Inferior parietal cortex (tissue), 1 donor: ENCODE results near the gene PAFAH1B1.

Experiments used
- DNase-seq: peaks from one replicate; pipeline ENCODE4 v3.0.0-alpha.2; 2016; ENCODE audit errors: extremely low spot score

PAFAH1B1 gene

DNA sequence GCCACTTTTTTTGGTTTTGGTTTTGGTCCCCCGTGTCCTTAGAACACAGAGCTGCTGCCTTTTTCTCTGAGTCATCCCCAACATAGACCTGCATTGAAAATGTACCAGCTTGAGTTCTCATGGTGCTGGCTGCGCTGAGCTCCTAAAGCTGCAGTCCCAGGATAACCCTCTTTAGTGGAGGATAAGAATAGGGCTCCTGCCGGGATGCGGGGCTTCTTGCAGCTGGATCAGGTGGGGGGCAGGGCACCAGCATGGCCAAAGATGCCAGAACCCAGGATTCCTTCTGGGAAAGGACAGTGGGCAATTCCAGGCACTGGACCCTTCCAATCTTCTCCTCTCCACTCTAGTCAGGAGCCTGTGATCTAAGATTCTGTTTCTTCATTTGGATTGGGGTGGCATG lies 126.4 kb downstream of the PAFAH1B1 start:
- DNase-seq = no peak

DNA sequence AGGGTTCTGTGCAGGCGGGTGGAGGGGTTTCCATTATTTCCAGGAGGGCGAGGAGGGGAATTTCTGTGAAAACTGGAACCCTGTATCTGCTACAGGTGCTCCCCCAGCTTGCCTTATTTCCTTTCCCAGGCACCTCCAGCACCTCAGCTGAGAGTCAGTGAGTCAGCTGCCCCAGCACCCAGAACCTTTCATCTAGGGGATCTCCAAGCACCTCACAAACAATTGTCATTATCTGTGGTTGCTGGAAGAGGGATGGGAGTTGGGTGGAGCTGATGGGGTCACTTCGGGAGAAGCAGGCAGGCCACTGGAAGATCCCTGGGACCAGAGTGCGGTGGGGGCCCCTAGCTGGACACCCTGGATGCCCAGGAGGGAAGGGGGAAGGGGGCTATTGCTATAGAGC lies 128.1 kb downstream of the PAFAH1B1 start:
- DNase-seq = no peak

DNA sequence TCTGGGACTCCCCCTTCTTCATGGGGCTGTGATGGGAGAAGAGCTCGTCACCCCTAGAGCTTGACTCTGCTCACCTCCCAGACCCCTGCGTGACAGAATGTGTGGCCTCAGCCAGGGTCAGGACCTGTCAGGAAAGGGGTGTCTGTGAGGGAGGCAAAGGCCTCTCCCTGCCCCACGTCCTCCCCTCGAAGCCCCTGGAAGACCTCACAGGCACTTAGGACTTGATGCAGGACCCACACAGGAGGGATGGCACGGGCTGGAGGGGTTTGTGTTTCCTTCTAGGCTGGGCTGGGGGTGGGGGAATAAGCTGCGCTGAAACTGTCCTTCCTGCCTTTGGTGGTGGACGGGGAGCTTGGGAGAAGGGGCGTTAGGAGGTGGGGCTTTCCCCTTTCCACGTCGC lies 129.2 kb downstream of the PAFAH1B1 start:
- no peak for DNase-seq

DNA sequence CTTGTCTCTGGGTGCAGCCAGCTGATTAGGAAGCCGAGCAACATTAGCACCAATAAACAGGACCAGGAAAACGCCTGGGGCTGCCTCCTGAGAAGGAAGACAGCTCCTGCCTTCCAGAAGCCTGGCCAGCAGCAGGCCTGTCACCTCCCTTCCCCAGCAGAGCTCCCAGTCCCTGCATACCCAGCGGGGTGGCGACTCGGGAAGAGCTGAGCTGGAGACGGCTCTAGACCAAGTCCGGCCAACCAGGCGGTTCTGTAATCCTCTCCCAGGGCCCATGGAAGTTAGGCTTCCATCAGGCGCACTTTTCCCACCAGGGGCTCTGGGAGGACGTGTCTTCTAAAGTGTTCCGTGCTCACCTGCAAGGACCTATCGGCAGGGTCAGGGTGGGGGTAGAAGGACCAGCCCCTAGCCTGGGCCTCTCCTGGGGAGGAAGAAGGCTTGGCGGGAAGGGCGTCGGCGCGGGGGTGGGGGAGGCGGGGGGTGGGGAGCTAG lies 130.1 kb downstream of the PAFAH1B1 start:
- no peak for DNase-seq

DNA sequence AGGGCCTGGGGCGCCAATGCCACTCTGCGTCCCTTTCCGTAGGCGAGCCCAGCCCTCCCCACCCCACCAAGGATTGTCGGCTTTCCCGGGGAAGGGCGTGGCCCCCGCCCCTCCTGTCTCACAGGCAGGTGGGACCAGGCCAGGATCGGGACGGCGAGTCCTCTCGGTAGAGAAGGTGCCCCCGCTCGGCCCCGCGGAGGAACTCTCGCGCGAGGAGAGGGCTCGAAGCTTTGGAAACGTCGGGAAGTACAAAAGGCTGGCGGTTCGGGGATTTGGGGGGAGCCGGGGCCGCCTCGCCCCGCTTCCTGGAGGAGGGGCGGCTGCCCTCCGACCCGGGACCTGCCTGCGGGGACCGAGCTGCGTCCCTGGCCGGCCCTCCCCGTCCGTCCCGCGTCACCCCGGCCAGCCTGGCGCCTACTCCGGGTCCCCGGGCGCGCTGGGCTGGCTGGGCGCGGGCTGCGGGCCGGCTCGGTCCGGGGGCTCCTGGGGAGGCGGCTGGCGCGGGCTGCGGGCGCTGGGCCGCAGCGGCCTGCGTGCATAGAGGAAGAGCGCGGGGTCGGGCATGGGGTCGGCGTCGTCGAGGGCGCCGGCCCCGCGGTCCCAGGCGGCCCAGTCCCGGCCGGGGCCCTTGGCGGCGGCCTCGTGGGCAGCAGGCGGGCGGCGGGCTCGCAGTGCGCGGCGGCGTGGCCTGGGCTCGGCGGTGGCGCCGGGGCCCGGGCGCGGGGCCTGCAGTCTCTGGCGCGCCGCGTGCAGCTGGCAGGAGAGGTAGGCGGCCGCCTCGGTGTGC lies 130.7 kb downstream of the PAFAH1B1 start:
- no peak for DNase-seq

DNA sequence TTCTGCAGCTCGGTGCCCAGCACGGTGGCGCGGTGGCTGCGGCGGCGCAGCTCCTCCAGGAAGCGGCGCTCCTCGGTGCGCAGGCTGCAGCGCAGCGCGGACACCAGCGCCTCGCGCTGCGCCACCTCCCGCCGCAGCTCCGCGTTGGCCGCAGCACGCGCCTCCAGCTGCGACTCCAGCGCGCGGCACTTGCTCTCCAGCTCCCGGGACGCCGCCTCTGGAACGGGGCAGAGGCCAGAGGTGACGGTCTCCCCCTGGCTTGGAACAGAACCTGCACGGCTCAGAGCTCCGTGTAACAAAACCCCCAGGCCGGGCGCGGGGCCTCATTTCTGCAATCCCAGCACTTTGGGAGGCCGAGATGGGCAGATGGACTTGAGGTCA lies 131.3 kb downstream of the PAFAH1B1 start:
- DNase-seq = no peak

DNA sequence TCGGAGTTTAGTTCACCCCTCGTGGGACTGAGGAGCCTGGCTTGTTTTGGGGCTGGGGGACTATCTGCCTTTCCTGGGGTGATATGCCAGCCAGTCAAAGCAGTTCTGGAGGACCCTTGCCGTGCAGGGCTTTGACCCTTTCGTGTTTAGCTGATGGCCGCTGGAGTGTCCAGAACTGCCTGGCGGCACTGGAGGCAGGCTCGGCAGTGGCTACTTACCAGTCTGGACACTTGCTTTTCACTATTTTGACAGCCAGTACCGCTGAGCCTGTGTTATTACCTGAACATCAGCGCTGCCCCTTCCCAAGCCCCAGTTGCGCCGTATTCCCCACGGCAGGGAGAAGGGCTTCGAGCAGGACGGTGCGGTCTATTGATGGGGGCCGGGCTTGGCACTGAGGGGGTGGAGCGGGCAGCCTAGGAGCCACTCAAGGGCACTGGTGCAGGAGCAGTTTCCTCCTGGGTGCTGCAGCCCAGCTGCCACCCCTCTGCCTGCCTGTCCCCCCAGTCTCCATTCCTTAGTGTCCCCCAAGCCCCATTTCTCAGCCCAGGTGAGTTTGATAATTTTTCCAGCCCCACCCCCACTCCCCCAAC lies 137.4 kb downstream of the PAFAH1B1 start:
- no peak for DNase-seq

DNA sequence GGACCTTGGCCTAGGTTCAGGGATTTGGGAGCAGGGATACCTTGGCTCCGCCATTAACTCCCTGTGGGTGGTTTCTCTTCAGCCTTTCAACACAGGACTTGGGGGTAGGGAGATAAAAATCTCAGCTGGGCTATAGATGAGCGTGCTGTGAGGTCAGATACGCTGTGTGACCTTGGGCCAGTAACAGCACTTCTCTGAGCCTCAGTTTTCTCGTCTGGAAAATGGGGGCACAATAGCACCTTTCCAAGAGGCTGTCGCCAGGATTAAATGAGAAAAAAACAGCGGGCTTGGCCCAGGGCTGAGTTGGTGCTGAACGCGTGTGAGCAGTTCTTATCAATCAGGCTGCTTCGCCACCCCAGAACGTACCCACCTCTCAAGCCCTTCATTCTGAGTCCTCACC lies 138.4 kb downstream of the PAFAH1B1 start:
- no peak for DNase-seq

DNA sequence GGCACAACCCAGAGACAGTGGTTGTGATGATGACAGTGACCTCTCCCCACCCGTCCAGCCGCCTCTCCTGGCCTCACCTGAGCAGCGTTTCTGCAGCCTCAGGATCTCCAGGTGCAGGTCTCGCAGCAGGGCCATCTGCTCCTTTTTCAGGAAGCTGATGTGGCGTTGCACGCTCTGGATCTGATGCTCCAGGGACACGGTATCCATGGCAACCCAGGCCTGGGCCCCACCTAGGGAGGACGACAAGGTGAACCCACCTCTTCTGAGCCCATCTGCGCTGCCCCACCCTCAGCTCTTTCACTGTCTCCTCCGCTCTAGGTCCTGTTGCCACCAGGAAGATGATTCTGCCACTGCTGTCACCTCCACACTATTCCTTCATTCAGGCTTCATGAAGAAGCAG lies 141.5 kb downstream of the PAFAH1B1 start:
- DNase-seq = no peak
